Upper lobe of right lung (tissue), 1 donor: ENCODE measurements around the gene NUP214. TPM values are rescaled to one million over a fixed set of nuclear protein-coding genes. Genes with fewer than 3 reads are reported as not detected.

Experiments used
- ATAC-seq: fragments of 200-7000 bp; cut with Tn5 transposase; one replicate; pipeline ENCODE4 v1.9.1; 2020; ENCODE audit warnings: mild to moderate bottlenecking, moderate library complexity
- DNase-seq: peaks from one replicate; pipeline ENCODE4 v3.0.0-alpha.2; 2020
- H3K27ac ChIP-seq: fragments of 200-600 bp; one replicate; pipeline ENCODE4 v1.8.0; 2022
- H3K27me3 ChIP-seq: fragments of 200-600 bp; one replicate; pipeline ENCODE4 v1.8.0; 2022; ENCODE audit warnings: mild to moderate bottlenecking
- H3K36me3 ChIP-seq: fragments of 200-600 bp; one replicate; pipeline ENCODE4 v1.8.0; 2022
- H3K4me1 ChIP-seq: fragments of 200-600 bp; one replicate; pipeline ENCODE4 v1.8.0; 2022
- H3K4me3 ChIP-seq: fragments of 200-600 bp; one replicate; pipeline ENCODE4 v1.8.0; 2022; ENCODE audit warnings: mild to moderate bottlenecking
- H3K9me3 ChIP-seq: fragments of 200-600 bp; one replicate; pipeline ENCODE4 v1.8.0; 2022
- intact Hi-C: fragments of 100-400 bp; cut with DNase I; formaldehyde crosslinking; loops from one replicate; pipeline ENCODE4 v1.11.0; 2022
- total RNA-seq: library from RNA; stranded (reverse); fragmentation: NEBNext Ultra II Directional; extraction: Animal tissue kit (Norgen Biotek cat#: 25700); gene quantifications from one replicate; pipeline ENCODE4 v1.2.1, GENCODE V29; 2021
- TF ChIP-seq, protein P1 (sequence below): fragments of 200-600 bp; IDR thresholded peaks from one replicate; pipeline ENCODE4 v1.8.0; 2022; ENCODE audit warnings: antibody characterized with exemption
- donor health status: DM: no; HTN: yes; CAD: no; lungs with severe emphysema.

NUP214 gene
- total RNA-seq, 1 donor from 2014 or later: 52.2 TPM

DNA sequence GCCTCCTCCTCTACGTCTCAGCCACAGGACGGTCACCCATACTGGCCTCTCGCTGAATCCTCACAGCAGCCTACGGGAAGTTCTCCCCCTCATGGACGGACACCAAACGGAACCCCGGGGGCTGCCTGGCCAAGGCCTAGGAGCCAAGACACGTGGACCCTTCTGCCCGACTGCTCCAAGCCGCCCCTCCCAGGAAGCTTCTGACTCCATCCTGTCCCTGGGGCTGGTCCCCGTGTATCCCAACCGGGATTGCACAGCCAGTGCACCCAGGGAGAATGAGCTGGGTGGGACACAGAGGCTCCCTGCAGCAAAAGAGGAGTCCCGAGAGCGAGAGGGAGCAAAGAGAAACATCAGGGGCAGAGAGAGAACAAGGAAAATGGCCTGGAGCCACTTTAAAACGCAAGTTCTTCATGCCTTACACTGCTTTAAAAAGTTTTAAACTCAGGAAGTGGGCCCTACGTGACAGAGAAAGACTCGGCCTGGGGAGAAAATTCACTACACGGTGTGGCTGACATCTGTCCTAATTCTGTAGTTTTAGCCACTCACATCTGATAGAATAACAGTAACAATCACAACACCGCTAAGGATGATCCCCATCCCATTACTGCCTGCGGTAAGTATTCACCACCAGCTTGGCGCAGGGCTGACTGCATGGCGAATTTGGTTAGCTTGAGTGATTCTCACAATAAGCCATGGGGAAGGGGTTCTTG, 147.9 kb downstream of the NUP214 start:
- intact Hi-C loops: no loop called here
- Histone ChIP-seq H3K4me3 (peak overlapping the region; percentile 67), H3K36me3 (no peaks in the 10 kb centered on the region), H3K9me3 (no peaks in the 10 kb centered on the region), H3K27me3 (no peaks in the 10 kb centered on the region), H3K27ac (peak overlapping the region; percentile 84), H3K4me1 (peaks cover 29% of the 10 kb centered on the region)
- peak; percentile 2 for ATAC-seq
- TF ChIP-seq, protein P1, sequence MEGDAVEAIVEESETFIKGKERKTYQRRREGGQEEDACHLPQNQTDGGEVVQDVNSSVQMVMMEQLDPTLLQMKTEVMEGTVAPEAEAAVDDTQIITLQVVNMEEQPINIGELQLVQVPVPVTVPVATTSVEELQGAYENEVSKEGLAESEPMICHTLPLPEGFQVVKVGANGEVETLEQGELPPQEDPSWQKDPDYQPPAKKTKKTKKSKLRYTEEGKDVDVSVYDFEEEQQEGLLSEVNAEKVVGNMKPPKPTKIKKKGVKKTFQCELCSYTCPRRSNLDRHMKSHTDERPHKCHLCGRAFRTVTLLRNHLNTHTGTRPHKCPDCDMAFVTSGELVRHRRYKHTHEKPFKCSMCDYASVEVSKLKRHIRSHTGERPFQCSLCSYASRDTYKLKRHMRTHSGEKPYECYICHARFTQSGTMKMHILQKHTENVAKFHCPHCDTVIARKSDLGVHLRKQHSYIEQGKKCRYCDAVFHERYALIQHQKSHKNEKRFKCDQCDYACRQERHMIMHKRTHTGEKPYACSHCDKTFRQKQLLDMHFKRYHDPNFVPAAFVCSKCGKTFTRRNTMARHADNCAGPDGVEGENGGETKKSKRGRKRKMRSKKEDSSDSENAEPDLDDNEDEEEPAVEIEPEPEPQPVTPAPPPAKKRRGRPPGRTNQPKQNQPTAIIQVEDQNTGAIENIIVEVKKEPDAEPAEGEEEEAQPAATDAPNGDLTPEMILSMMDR: peak; percentile 5
- no peak for DNase-seq

DNA sequence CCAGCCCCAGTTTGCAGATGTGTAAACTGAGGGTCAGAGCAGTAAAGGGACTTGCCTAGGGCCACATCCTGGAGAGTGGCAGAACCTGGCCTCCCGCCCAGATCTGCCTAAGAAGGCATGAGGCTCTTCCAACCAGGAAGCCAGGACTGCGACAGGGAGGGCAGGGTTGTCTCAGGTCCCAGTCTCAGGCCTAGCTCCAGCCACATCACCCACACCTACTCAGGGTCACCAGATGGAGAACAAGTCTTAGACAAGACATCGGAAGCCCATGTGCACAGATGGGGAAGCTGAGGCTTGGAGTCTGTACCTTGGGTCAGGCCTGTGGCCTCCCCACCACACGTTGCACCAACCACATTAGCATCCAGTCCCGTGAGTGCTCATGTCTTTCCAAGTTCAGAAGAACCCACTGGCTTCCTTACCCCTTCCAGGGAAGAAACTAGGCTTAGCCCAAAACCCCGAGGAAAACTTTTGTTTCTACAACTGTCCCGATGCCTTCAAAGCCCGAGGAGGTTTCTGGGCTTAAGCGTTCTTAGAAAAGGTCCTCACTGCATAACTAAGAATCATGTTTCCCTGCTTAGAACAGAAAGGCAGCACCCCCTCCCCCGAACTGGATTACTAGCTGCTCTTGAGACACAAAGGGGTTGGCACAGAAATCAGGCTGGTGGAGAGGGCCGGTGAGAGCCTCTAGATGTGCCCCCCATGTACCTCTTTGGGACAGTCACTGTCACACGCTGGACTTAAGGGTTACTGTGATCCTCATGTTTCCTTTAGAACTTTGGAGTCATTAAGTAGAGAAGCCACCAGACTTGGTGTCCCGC, 148.7 kb downstream of the NUP214 start:
- peak overlapping the region; percentile 67 for H3K4me3 ChIP-seq
- intact Hi-C loops: no loop called here

DNA sequence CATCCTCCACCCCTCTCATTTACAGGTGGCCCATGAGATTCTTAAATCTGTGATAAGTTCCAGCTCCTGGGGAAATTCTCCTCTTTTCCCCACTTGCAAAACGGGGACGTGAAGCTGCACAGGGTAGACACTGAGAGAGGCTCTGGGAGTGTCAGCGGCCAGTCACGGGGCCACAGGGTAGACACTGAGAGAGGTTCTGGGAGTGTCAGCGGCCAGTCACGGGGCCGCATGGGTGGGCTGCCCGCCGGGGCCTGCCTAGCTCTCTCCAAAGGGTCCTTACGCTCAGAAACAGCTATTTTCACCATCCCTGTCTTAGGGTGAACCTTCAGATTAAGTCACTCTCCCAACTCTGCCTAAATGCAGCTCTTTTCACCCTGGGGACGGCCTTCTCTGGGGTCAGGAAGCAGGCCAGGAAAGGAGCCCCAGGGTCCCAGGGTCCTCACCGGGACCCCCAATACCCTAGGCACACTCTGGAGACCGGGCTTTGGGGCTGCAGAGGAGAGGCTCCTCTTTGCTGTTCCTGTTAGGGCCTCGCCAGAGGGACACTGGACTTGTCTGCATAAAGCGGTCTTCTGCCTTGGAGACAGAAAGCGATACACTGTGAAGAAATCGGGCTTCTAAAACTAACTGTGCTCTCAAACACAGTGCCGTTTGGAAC, 149.4 kb downstream of the NUP214 start:
- no peaks in the 10 kb centered on the region for H3K36me3 ChIP-seq
- H3K27ac ChIP-seq: peak overlapping the region; percentile 84
- intact Hi-C loops: no loop called here
- H3K9me3 ChIP-seq: no peaks in the 10 kb centered on the region
- peak; percentile 81 for DNase-seq
- peak; percentile 56 for ATAC-seq
- TF ChIP-seq, protein P1: no peak
- peak overlapping the region; percentile 67 for H3K4me3 ChIP-seq
- no peaks in the 10 kb centered on the region for H3K27me3 ChIP-seq
- peaks cover 22% of the 10 kb centered on the region for H3K4me1 ChIP-seq

More for the DNA sequence above, 148.7 kb downstream of the NUP214 start:
- Histone ChIP-seq H3K4me1 (peaks cover 28% of the 10 kb centered on the region), H3K9me3 (no peaks in the 10 kb centered on the region), H3K27ac (peak overlapping the region; percentile 84), H3K27me3 (no peaks in the 10 kb centered on the region), H3K36me3 (no peaks in the 10 kb centered on the region)
- TF ChIP-seq, protein P1: no peak
- DNase-seq: no peak
- peak; percentile 38 for ATAC-seq

DNA sequence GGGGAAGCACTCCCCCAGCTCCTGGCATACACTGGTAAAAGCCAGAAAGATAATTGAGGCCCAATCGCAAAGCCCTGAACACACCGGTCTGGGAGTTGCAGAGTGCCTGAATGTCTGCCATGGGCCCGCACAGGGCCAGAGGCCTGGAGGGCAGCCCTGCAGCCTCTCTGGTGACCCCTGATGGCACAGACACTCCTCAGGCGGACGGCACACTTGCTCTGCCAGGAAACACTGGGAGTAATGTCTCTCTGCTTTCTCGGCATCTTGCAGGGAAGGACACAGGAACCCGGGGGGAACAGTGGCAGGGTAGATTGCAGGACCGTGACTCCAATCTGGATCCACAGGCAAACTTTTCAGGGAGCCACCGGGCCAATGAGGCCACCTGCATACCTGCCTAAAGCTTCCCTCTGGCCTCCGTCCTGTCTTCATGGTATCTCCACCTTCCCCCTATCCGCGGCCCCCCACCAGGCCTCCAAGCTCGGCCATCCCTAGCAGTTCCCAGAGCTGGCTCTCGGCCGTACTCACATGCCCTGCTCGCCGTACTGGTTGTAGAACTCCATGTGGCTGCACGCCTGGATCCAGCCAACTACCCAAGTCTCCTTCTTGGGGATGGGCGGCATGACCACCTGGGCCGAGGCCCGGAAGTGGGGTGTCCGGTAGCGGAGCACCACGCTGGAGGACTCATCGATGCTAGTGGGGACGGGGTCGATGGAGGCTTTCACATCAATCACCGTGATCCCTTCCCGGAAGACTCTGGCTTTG, 150.1 kb downstream of the NUP214 start:
- H3K4me1 ChIP-seq: peaks cover 22% of the 10 kb centered on the region
- H3K36me3 ChIP-seq: no peaks in the 10 kb centered on the region
- DNase-seq (no peak), ATAC-seq (peak; percentile 36)
- no peaks in the 10 kb centered on the region for H3K27me3 ChIP-seq
- H3K27ac ChIP-seq: peak overlapping the region; percentile 84
- TF ChIP-seq, protein P1: peak; percentile 33
- H3K9me3 ChIP-seq: no peaks in the 10 kb centered on the region
- H3K4me3 ChIP-seq: peak overlapping the region; percentile 67
- intact Hi-C loops: no loop called here
